ENCODE measurements around the gene BCAN. TPM values are rescaled to one million over a fixed set of nuclear protein-coding genes. Genes with fewer than 3 reads are reported as not detected.
A peak's percentile ranks its signal among the peaks of the same experiment; 100 is the strongest.

BCAN gene
- total RNA-seq, 1 experiment from 2014 or later, result 3.6 TPM

DNA sequence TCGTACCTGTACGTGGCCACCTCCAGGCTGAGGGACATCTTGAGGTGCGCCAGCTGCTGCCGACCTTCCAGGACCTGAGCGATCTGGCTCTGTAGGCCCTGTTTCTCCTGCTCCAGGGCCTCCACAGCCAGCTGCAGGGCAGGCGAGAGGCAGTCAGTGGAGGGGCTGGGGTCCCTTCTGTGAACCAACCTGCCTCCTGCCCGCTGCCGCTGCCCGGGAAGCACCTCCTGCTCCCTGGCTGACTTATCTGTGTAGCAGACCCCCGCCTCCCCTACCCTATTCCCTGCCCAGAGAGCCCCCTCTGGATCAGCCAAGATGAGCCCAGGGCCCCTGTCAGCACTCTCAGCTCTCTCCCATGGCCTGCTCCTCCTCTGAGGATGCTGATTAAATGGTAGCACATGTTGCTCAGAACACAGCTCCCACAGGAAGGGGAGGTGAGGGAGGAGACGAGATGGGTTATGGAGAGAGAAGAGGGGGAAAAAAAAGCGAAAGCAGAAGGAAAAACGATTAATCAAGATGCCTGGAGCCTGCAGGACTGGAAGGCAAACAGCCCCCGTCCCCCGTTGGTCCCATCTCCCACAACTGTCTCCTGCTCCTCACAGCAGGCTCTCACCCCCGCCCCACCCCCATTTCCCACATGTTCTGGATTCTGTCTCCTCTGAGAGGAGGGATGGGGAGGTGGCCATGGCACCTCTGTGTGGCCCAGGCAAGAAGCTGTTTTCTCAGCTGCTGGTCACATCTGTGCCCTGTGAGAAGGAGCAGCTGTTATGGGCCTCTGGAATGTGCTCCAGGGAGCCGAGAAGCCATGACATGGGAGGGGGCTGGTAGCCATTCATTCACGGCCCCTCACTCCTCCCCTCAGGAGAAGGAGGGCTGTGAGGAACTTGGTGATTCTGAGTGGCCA is 33.5 kb downstream of the BCAN start (continued):
- TF ChIP-seq, protein P1, sequence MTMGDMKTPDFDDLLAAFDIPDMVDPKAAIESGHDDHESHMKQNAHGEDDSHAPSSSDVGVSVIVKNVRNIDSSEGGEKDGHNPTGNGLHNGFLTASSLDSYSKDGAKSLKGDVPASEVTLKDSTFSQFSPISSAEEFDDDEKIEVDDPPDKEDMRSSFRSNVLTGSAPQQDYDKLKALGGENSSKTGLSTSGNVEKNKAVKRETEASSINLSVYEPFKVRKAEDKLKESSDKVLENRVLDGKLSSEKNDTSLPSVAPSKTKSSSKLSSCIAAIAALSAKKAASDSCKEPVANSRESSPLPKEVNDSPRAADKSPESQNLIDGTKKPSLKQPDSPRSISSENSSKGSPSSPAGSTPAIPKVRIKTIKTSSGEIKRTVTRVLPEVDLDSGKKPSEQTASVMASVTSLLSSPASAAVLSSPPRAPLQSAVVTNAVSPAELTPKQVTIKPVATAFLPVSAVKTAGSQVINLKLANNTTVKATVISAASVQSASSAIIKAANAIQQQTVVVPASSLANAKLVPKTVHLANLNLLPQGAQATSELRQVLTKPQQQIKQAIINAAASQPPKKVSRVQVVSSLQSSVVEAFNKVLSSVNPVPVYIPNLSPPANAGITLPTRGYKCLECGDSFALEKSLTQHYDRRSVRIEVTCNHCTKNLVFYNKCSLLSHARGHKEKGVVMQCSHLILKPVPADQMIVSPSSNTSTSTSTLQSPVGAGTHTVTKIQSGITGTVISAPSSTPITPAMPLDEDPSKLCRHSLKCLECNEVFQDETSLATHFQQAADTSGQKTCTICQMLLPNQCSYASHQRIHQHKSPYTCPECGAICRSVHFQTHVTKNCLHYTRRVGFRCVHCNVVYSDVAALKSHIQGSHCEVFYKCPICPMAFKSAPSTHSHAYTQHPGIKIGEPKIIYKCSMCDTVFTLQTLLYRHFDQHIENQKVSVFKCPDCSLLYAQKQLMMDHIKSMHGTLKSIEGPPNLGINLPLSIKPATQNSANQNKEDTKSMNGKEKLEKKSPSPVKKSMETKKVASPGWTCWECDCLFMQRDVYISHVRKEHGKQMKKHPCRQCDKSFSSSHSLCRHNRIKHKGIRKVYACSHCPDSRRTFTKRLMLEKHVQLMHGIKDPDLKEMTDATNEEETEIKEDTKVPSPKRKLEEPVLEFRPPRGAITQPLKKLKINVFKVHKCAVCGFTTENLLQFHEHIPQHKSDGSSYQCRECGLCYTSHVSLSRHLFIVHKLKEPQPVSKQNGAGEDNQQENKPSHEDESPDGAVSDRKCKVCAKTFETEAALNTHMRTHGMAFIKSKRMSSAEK (CRISPR knock-in tag; IDR thresholded peaks at IDR 0.05; ENCODE audit: borderline replicate concordance), result 0 out of 2 replicates have a peak, but pooled peaks have one; percentile 51
- TF ChIP-seq, protein P2, sequence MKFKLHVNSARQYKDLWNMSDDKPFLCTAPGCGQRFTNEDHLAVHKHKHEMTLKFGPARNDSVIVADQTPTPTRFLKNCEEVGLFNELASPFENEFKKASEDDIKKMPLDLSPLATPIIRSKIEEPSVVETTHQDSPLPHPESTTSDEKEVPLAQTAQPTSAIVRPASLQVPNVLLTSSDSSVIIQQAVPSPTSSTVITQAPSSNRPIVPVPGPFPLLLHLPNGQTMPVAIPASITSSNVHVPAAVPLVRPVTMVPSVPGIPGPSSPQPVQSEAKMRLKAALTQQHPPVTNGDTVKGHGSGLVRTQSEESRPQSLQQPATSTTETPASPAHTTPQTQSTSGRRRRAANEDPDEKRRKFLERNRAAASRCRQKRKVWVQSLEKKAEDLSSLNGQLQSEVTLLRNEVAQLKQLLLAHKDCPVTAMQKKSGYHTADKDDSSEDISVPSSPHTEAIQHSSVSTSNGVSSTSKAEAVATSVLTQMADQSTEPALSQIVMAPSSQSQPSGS (CRISPR knock-in tag; IDR thresholded peaks at IDR 0.05; ENCODE audit: borderline replicate concordance, low read depth), result no peak
- TF ChIP-seq, protein P3, sequence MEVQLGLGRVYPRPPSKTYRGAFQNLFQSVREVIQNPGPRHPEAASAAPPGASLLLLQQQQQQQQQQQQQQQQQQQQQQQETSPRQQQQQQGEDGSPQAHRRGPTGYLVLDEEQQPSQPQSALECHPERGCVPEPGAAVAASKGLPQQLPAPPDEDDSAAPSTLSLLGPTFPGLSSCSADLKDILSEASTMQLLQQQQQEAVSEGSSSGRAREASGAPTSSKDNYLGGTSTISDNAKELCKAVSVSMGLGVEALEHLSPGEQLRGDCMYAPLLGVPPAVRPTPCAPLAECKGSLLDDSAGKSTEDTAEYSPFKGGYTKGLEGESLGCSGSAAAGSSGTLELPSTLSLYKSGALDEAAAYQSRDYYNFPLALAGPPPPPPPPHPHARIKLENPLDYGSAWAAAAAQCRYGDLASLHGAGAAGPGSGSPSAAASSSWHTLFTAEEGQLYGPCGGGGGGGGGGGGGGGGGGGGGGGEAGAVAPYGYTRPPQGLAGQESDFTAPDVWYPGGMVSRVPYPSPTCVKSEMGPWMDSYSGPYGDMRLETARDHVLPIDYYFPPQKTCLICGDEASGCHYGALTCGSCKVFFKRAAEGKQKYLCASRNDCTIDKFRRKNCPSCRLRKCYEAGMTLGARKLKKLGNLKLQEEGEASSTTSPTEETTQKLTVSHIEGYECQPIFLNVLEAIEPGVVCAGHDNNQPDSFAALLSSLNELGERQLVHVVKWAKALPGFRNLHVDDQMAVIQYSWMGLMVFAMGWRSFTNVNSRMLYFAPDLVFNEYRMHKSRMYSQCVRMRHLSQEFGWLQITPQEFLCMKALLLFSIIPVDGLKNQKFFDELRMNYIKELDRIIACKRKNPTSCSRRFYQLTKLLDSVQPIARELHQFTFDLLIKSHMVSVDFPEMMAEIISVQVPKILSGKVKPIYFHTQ (CRISPR knock-in tag; IDR thresholded peaks at IDR 0.05), result no peak

DNA sequence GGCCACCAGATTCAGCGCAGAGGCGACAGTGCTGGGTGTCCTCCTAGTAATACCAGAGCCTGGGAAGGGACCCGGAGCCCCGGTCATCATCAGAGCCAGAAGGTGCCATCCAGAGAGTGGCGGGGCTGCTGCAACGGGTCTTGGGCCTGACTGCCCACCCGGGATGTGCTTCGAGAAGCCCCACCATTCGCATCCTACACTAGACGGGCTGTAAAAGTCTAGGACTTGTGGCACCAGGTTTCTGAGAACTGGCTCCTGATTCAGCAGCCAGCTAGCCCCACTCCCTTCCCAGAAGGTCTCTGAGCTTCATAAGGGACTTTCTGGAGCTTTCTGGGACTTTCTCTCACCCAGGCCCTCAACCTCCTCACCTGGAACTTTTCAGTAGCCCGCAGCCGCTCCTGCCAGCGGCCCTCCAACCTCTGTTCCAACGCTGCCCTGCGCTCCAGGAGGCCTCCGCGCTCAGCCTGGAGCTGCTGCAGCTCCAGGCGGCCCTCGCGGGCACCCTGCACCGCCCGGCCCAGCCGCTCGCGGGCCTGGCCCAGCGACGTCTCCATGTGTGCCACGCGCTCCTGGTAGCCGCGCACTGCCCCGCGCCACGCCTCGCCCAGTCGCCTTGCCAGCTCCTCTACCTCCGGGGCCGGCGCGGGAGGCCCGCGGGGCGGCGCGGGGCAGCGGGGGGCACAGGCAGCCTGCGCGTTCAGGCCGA is 34.4 kb downstream of the BCAN start:
- Mint-ChIP-seq H3K4me1 (peaks cover 61% of the 10 kb centered on the region), H3K27me3 (ENCODE audit: low read depth) (peaks cover 36% of the 10 kb centered on the region), H3K36me3 (peaks cover 23% of the 10 kb centered on the region), H3K27ac (no peak overlapping the region), H3K4me3 (peak overlapping the region; percentile 76), H3K9me3 (peaks cover 11% of the 10 kb centered on the region)
- ChIA-PET POLR2A (interaction anchor here (0.8 to 6.5 kb wide), 12 partner anchors 8 to 75 kb away, joined by 3 to 150 read pairs (median 10); partner anchors contain the start of genes CRABP2, HAPLN2, HDGF and METTL25B), CTCF (interaction anchor here (0.6 to 13.4 kb wide), 29 partner anchors 8 to 466 kb away, joined by 3 to 437 read pairs (median 7); partner anchors contain the start of genes BCAN, CRABP2, HAPLN2 and HDGF)
- TF ChIP-seq NR3C1 (CRISPR knock-in tag; conservative IDR thresholded peaks at IDR 0.05; ENCODE audit: low read depth) (0 out of 2 replicates have a peak, but pooled peaks have one; percentile 83), ATF3 (CRISPR knock-in tag; conservative IDR thresholded peaks at IDR 0.05) (no peak), ZNF423 (CRISPR knock-in tag; IDR thresholded peaks at IDR 0.05) (peak; percentile 37; the same call in 1 of the 2 replicates)
- no peak for DNase-seq (ENCODE audit: low spot score)
- ATAC-seq, result no peak

GRCh38 chr1:156676820-156677615 is 35.1 kb downstream of the BCAN start, which contains the start of gene NES:
Gene NES (minus strand): TSS chr1:156677407. CDS start chr1:156677264, 143 bp downstream.
- H3K4me3 Mint-ChIP-seq, result peak within 1 kb of the TSS; percentile 76
- peaks cover 5% of the 10 kb centered on the region; the same call in 1 of the 2 replicates for H3K9me3 Mint-ChIP-seq
- H3K27ac Mint-ChIP-seq, result peak within 1 kb of the TSS; percentile 82
- ChIA-PET POLR2A (interaction anchor here (0.6 to 6.5 kb wide), 14 partner anchors 9 to 175 kb away, joined by 3 to 150 read pairs (median 8); partner anchors contain the start of genes CRABP2, HAPLN2, HDGF and METTL25B), CTCF (interaction anchor here (0.6 to 13.4 kb wide), 32 partner anchors 8 to 466 kb away, joined by 3 to 437 read pairs (median 6); partner anchors contain the start of genes BCAN, CRABP2, HAPLN2 and HDGF)
- H3K27me3 Mint-ChIP-seq (ENCODE audit: low read depth), result peaks cover 34% of the 10 kb centered on the region
- ATAC-seq (peak; percentile 42), DNase-seq (ENCODE audit: low spot score) (peak; percentile 87)
- peaks cover 61% of the 10 kb centered on the region for H3K4me1 Mint-ChIP-seq
- peaks cover 15% of the 10 kb centered on the region for H3K36me3 Mint-ChIP-seq
- TF ChIP-seq JUN (CRISPR knock-in tag; IDR thresholded peaks at IDR 0.05) (0 out of 2 replicates have a peak, but pooled peaks have one; percentile 74), JAZF1 (CRISPR knock-in tag; IDR thresholded peaks at IDR 0.05) (no peak), ESRRA (CRISPR knock-in tag; IDR thresholded peaks at IDR 0.05; ENCODE audit: borderline replicate concordance) (peak; percentile 93), ZNF219 (CRISPR knock-in tag; IDR thresholded peaks at IDR 0.05; ENCODE audit: borderline replicate concordance) (peak; percentile 83), ZNF416 (CRISPR knock-in tag; IDR thresholded peaks at IDR 0.05) (no peak), CBFB (CRISPR knock-in tag; IDR thresholded peaks at IDR 0.05; ENCODE audit: low read depth) (no peak)
- TF ChIP-seq, protein P4, sequence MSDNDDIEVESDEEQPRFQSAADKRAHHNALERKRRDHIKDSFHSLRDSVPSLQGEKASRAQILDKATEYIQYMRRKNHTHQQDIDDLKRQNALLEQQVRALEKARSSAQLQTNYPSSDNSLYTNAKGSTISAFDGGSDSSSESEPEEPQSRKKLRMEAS (CRISPR knock-in tag; IDR thresholded peaks at IDR 0.05), result peak; percentile 90; the same call in 1 of the 2 replicates
